ENCODE measurements around the gene COL23A1.

COL23A1 gene

GRCh38 chr5:178551468-178551867 is 38.7 kb downstream of the COL23A1 start:
- DNase-seq = no peak

- DNase-seq = peak; percentile 15
These were observed 39.1 kb downstream of the COL23A1 start for GRCh38 chr5:178551059-178551458.

GRCh38 chr5:178548746-178549145 is 41.4 kb downstream of the COL23A1 start:
- no peak for DNase-seq

DNA sequence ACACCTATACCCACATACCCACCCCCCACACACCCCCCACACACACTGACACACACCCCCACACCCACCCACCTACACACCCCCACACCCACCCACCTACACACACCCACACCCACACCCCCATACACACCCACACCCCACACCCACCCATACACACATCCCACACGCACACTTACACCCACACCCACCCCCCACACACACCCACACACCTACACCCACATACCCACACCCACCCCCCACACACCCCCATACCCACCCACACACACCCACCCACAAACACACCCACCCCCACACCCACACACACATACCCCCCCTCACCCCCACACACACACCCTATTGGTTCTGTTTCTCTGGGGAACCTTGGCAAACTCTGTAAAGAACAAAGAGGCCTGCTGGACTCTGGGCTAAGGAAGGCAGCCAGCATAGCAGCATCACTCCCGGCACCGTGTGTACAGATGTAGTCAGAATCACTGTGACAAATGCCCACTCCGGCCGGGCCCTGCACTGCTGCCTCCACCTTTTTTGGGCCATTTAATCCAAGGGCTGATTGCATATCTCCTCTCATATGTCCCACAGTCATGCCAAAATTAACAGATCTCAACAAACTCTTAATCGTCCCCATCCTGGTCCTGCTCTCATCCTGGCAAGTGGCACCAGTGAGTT is 42.3 kb downstream of the COL23A1 start:
- DNase-seq = no peak

GRCh38 chr5:178547052-178547666 is 43.0 kb downstream of the COL23A1 start:
- DNase-seq = no peak

- DNase-seq = no peak
These were observed 43.5 kb downstream of the COL23A1 start for GRCh38 chr5:178546675-178547033.

- no peak for DNase-seq
These were observed 44.1 kb downstream of the COL23A1 start for GRCh38 chr5:178545941-178546674.

- peak; percentile 4 for DNase-seq
These were observed 45.0 kb downstream of the COL23A1 start for GRCh38 chr5:178545176-178545575.

DNA sequence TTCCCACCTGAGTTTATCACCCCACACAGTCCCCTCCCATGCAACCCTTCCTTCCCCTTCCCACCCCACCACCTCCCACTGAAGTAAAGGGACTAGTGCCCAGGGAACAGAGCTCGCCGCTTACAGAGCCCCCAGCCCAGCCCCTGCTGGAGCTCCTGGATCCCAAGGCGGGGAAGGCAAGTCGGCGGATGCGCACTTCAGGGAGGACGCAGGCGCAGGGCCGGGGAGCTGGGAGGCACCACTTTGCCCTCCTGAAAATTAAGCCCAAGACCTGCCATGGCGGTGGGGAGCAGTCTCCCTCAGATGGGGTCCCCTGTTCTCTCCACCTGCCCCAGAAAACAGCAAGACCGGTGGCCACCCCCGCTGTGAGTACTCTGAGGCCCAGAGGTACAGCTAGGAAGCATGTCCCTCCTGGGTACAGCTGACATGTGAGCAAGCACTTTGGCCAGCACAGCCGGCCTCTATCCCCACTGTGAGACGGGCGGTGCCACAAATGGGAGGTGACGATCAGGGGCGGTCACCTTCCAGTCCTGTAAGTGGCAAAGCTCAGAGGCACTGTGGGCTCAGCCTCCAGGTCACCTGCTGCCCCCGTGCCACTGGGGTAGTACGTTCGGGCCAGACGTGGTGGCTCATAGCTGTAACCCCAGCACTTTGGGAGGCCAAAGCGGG is 45.9 kb downstream of the COL23A1 start:
- DNase-seq = no peak

GRCh38 chr5:178542455-178542854 is 47.7 kb downstream of the COL23A1 start:
- peak; percentile 11 for DNase-seq

GRCh38 chr5:178540526-178540925 is 49.7 kb downstream of the COL23A1 start:
- DNase-seq = no peak

- no peak for DNase-seq
These were observed 51.4 kb downstream of the COL23A1 start for GRCh38 chr5:178538741-178539229.

GRCh38 chr5:178537467-178538371 is 52.5 kb downstream of the COL23A1 start:
- DNase-seq = no peak

DNA sequence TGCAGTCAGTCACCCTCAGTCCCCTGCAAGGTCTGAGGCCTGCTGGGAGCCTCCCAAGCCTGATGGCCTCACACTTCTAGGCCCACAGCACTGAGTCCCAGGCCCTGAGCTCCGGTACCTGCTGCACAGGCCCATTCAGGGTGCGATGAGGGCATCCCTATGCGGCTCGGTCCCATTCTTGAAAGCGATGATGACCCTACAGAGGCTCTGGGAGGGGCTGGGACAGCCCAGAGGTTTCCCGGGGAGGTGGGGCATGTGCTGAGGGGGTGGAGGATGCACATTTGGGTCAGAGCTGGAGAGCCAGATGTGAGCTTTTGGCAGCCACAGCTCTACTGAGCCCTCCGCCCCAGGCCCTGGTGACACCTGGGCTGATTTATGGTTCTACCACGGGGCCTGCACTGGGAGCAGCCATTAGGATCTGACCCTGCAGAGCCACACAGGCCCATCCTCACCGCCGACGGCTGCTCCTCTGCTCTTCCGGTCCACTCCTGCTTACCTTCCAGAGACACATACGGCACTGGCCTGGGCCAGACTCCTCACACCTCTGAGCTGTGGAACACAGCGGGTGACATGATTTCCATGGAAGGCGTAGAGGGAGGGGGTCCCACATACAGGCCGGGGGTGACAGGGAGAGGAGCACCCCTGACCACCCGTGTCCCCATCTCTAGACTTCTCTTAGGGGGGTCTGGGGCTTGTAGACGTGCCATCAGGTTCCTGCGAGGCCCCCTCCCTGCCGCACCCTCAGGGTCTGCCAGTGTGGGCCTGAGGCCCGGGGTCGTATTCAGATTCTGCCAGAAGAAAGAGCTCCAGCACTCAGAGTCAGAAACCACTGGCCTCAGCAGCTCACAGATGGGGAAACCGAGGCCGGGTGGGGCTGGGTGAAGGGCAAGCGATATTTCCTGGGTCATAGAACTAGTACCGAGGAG is 53.4 kb downstream of the COL23A1 start:
- DNase-seq = no peak

DNA sequence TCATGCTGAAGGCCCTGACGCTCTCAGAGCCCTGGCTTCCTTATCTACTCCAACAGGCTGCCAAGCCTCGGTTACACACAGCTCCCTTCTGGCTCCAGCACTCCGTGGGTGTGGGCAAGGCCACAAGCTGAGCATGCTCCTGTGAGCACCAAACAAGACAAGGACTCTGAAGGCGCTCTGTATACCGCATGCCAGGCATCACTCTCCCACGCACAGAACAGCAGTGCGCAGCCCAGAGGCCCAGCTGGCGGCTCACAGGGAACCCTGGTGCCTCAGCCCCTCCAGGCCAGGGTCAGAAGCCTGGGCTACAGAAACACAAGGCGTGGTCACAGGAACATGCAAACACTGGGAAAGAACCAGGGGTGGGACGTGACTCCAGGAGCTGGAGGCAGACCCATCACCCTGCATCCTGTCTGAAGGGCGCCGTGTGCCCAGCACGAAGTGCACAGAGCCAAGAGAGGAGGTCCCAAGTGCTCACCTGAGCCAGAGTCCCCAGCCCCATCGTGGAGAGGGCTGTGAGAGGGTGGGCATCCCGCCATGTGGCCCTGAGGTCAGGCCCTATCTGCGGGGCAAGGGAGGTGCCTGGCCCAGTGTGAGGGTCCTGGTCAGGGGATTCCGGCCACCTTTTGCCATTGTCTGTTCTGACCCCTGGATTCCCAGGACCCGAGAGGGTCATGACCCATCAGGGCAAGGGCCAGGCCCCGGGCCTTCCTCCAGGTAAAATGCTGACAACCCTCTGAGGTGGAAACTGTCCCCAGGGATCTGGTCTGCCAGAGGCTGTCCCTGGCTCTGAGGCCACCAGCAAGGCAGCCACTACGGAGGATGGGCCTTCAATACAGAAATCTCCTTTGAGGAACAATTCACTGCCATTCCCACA is 54.7 kb downstream of the COL23A1 start:
- DNase-seq = no peak

DNA sequence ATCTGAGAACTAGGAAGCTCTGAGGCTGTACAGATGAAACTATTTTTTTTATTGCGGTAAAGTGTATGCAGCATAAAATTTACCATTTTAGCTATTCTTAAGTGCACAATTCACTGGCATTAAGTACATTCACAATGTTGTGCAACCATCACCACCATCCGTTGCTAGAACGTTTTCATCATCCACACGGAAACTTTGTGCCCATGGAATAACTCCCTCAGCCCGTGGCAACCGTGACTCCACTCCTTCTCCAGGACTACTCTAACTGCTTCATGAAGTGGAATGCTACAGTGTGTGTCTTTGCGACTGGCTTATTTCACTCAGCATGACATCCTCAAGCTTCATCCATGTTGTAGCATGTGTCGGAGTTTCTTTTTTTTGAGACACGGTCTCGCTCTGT is 57.1 kb downstream of the COL23A1 start:
- DNase-seq = no peak

GRCh38 chr5:178532666-178533065 is 57.5 kb downstream of the COL23A1 start:
- no peak for DNase-seq

DNA sequence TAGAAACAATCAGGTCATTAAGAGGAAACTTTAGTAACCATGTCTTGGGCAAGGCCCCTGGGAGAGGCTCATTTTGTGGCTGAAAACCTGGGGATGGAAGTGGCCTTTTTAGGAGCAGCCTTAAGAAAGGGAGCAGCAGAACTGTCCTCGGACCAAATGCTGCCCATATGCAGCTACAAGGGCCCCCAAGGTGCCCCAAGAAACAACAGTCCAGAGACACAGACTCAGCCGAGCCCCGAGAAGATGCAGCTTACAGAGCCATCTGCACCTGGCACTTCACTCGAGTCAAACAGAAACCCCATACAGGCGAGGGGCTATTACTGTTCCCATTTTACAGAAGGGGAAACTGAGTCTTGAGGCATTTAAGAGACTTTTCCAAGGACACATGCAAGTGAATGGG is 58.0 kb downstream of the COL23A1 start:
- no peak for DNase-seq

GRCh38 chr5:178531786-178532185 is 58.4 kb downstream of the COL23A1 start:
- DNase-seq = no peak

GRCh38 chr5:178530526-178530925 is 59.7 kb downstream of the COL23A1 start:
- no peak for DNase-seq

All from DMS79 treated with DMSO at 0.1 percent for 48 hours (cell line).